Neural cell (in vitro differentiated cells): ENCODE results near the gene SP3. TPM values are rescaled to one million over a fixed set of nuclear protein-coding genes. Genes with fewer than 3 reads are reported as not detected.

ENCODE experiments used
- H2AFZ ChIP-seq: fragments of 200-600, 300-800 bp; sonication (generic), shearing (Covaris generic); 2 replicates; pipeline ENCODE4 v1.6.0; 2014; ENCODE audit warnings: low read depth, mild to moderate bottlenecking, antibody characterized with exemption, low read length, moderate library complexity
- H3F3A ChIP-seq: fragments of 200-600 bp; shearing (Covaris generic); 2 replicates; pipeline ENCODE4 v1.6.1; 2016; ENCODE audit warnings: mild to moderate bottlenecking, moderate library complexity, mixed read lengths, antibody characterized with exemption, low read length; ENCODE audit not compliant: insufficient read depth, poor library complexity, severe bottlenecking
- H3K27ac ChIP-seq: fragments of 200-600, 300-800 bp; sonication (generic), shearing (Covaris generic); 2 replicates; pipeline ENCODE4 v1.5.1; 2014; ENCODE audit warnings: mild to moderate bottlenecking, low read length, moderate library complexity
- H3K27me3 ChIP-seq: fragments of 300-800, 200-600 bp; sonication (generic), shearing (Covaris generic); 2 replicates; pipeline ENCODE4 v1.6.0; 2014; ENCODE audit warnings: mild to moderate bottlenecking, low read depth, low read length, moderate library complexity; ENCODE audit not compliant: insufficient read depth
- H3K36me3 ChIP-seq: fragments of 300-800, 200-600 bp; sonication (generic), shearing (Covaris generic); 2 replicates; pipeline ENCODE4 v1.5.1; 2014; ENCODE audit warnings: mild to moderate bottlenecking, antibody characterized with exemption, low read length, moderate library complexity; ENCODE audit not compliant: insufficient read depth
- H3K4me2 ChIP-seq: fragments of 300-800, 200-600 bp; sonication (generic), shearing (Covaris generic); 2 replicates; pipeline ENCODE4 v1.6.0; 2014; ENCODE audit warnings: mild to moderate bottlenecking, low read length
- H3K4me3 ChIP-seq: fragments of 300-800, 200-600 bp; sonication (generic), shearing (Covaris generic); 2 replicates; pipeline ENCODE4 v1.5.1; 2014; ENCODE audit warnings: mild to moderate bottlenecking, low read length, moderate library complexity
- H3K79me2 ChIP-seq: fragments of 200-600 bp; shearing (Covaris generic); replicated peaks from 2 replicates; pipeline ENCODE4 v1.6.0; 2014; ENCODE audit warnings: mild to moderate bottlenecking, low read length, moderate library complexity; ENCODE audit not compliant: insufficient read depth
- H3K9ac ChIP-seq: fragments of 300-800, 200-600 bp; sonication (generic), shearing (Covaris generic); 2 replicates; pipeline ENCODE4 v1.6.1; 2016; ENCODE audit warnings: mild to moderate bottlenecking, low read length, mixed read lengths
- H3K9me2 ChIP-seq: fragments of 200-600 bp; shearing (Covaris generic); 2 replicates; pipeline ENCODE4 v1.6.1; 2016; ENCODE audit warnings: mild to moderate bottlenecking, low read length, mixed read lengths; ENCODE audit not compliant: insufficient read depth
- H3K9me3 ChIP-seq: fragments of 200-600, 300-800 bp; sonication (generic), shearing (Covaris generic); 2 replicates; pipeline ENCODE4 v1.6.1; 2016; ENCODE audit warnings: mild to moderate bottlenecking, mixed run types, low read length, moderate library complexity, mixed read lengths
- H4K20me1 ChIP-seq: fragments of 200-600 bp; shearing (Covaris generic); 2 replicates; pipeline ENCODE4 v1.6.1; 2016; ENCODE audit warnings: mild to moderate bottlenecking, mixed run types; ENCODE audit not compliant: insufficient read depth
- EP300 ChIP-seq: fragments of 450-650 bp; conservative IDR thresholded peaks from 2 replicates; pipeline ENCODE4 v1.6.1; 2014; ENCODE audit warnings: antibody characterized with exemption, mild to moderate bottlenecking, moderate library complexity; ENCODE audit not compliant: poor library complexity, severe bottlenecking
- EZH2 ChIP-seq: fragments of 200-600, 300-800 bp; shearing (Covaris generic), sonication (generic); IDR thresholded peaks from 2 replicates; pipeline ENCODE4 v1.6.1; 2014; ENCODE audit warnings: antibody characterized with exemption, low read length, borderline replicate concordance, mild to moderate bottlenecking; ENCODE audit not compliant: insufficient read depth, poor library complexity, severe bottlenecking
- MXI1 ChIP-seq: fragments of 450-650 bp; conservative IDR thresholded peaks from 2 replicates; pipeline ENCODE4 v1.6.1; 2014; ENCODE audit warnings: antibody characterized with exemption, mild to moderate bottlenecking; ENCODE audit not compliant: poor library complexity, severe bottlenecking
- POLR2AphosphoS5 ChIP-seq: IDR thresholded peaks from 2 replicates; pipeline ENCODE4 v1.6.1; 2012
- RAD21 ChIP-seq: fragments of 450-650 bp; conservative IDR thresholded peaks from 2 replicates; pipeline ENCODE4 v1.6.1; 2014; ENCODE audit warnings: antibody characterized with exemption, mild to moderate bottlenecking, moderate library complexity
- SMC3 ChIP-seq: fragments of 450-650 bp; conservative IDR thresholded peaks from 2 replicates; pipeline ENCODE4 v1.6.1; 2014; ENCODE audit warnings: antibody characterized with exemption, mild to moderate bottlenecking, moderate library complexity; ENCODE audit not compliant: poor library complexity
- TAF1 ChIP-seq: IDR thresholded peaks from 2 replicates; pipeline ENCODE4 v1.6.1; 2012; ENCODE audit warnings: low read depth
- polyA plus RNA-seq: library from polyadenylated mRNA; depleted of rRNA; stranded (reverse); fragments of >200 nt; gene quantifications from 2 replicates; pipeline ENCODE4 v1.2.3, GENCODE V29; 2014
- TF ChIP-seq, protein P1 (sequence below): fragments of 450-650 bp; IDR thresholded peaks from 2 replicates; pipeline ENCODE4 v1.5.1; 2014; ENCODE audit warnings: antibody characterized with exemption, mild to moderate bottlenecking, moderate library complexity; ENCODE audit not compliant: poor library complexity, severe bottlenecking
- TF ChIP-seq, protein P2 (sequence below): IDR thresholded peaks from 2 replicates; pipeline ENCODE4 v1.6.1; 2012; ENCODE audit warnings: borderline replicate concordance

SP3 gene
- polyA plus RNA-seq, 1 donor from 2014 or later: 57.8 TPM

DNA sequence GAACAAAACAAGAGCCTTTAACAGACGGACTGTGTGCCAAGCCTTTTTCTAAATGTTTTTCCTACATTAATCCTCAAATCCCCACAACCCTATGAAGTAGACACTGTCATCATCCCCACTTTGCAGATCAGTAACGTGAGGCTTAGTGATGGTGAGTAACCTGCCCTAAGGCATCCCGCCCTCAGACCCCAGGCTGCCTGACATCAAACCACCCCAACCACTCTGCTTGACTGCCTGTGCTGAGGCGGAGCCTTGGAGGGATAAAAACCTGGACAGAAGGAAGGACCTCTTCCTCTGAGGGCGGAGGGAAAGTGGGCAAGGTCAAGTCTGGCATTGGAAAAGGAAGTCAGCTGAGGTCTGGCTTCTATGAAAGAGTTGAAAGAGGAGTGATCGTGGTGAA is 104.6 kb downstream of the SP3 start:
- TF ChIP-seq POLR2AphosphoS5 (no peak), RAD21 (no peak), EP300 (no peak), TAF1 (no peak), SMC3 (no peak), MXI1 (no peak), EZH2 (no peak)
- TF ChIP-seq, protein P1, sequence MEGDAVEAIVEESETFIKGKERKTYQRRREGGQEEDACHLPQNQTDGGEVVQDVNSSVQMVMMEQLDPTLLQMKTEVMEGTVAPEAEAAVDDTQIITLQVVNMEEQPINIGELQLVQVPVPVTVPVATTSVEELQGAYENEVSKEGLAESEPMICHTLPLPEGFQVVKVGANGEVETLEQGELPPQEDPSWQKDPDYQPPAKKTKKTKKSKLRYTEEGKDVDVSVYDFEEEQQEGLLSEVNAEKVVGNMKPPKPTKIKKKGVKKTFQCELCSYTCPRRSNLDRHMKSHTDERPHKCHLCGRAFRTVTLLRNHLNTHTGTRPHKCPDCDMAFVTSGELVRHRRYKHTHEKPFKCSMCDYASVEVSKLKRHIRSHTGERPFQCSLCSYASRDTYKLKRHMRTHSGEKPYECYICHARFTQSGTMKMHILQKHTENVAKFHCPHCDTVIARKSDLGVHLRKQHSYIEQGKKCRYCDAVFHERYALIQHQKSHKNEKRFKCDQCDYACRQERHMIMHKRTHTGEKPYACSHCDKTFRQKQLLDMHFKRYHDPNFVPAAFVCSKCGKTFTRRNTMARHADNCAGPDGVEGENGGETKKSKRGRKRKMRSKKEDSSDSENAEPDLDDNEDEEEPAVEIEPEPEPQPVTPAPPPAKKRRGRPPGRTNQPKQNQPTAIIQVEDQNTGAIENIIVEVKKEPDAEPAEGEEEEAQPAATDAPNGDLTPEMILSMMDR: no peak
- TF ChIP-seq, protein P2, sequence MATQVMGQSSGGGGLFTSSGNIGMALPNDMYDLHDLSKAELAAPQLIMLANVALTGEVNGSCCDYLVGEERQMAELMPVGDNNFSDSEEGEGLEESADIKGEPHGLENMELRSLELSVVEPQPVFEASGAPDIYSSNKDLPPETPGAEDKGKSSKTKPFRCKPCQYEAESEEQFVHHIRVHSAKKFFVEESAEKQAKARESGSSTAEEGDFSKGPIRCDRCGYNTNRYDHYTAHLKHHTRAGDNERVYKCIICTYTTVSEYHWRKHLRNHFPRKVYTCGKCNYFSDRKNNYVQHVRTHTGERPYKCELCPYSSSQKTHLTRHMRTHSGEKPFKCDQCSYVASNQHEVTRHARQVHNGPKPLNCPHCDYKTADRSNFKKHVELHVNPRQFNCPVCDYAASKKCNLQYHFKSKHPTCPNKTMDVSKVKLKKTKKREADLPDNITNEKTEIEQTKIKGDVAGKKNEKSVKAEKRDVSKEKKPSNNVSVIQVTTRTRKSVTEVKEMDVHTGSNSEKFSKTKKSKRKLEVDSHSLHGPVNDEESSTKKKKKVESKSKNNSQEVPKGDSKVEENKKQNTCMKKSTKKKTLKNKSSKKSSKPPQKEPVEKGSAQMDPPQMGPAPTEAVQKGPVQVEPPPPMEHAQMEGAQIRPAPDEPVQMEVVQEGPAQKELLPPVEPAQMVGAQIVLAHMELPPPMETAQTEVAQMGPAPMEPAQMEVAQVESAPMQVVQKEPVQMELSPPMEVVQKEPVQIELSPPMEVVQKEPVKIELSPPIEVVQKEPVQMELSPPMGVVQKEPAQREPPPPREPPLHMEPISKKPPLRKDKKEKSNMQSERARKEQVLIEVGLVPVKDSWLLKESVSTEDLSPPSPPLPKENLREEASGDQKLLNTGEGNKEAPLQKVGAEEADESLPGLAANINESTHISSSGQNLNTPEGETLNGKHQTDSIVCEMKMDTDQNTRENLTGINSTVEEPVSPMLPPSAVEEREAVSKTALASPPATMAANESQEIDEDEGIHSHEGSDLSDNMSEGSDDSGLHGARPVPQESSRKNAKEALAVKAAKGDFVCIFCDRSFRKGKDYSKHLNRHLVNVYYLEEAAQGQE: no peak
- H3K27ac ChIP-seq: no peak overlapping the region
- H2AFZ ChIP-seq: no peak overlapping the region
- H4K20me1 ChIP-seq: no peaks in the 10 kb centered on the region
- H3K9ac ChIP-seq: no peak overlapping the region
- H3K79me2 ChIP-seq: no peaks in the 10 kb centered on the region
- no peaks in the 10 kb centered on the region for H3K27me3 ChIP-seq
- no peaks in the 10 kb centered on the region for H3K9me3 ChIP-seq
- H3F3A ChIP-seq: no peaks in the 10 kb centered on the region
- no peak overlapping the region for H3K4me2 ChIP-seq
- H3K4me3 ChIP-seq: no peak overlapping the region
- no peaks in the 10 kb centered on the region for H3K9me2 ChIP-seq
- H3K36me3 ChIP-seq: no peaks in the 10 kb centered on the region

DNA sequence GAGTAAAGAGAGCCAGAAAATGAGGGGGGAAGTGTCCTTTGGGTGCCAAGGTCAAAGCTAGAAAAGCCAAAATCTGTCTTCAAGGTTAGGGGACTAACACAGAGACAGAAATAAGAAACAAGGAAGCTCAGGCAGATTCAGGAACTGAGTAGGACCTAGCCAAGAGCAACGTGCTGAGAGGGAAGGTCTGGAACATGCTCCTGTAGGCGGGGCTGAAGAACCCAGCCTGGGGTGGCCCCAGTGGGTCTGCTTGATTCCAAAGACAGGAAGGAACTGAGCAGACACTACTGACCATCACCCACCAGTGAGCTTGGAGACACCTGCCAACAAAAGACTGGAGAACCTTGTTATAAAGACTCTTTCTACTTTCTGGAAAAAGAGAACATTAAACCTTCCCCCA is 105.1 kb downstream of the SP3 start:
- Histone ChIP-seq H3K4me2 (no peak overlapping the region), H3K4me3 (no peak overlapping the region)

More for the DNA sequence above, 105.1 kb downstream of the SP3 start:
- Histone ChIP-seq H2AFZ (no peak overlapping the region), H3K27ac (no peak overlapping the region), H3K36me3 (no peaks in the 10 kb centered on the region), H3F3A (no peaks in the 10 kb centered on the region), H4K20me1 (no peaks in the 10 kb centered on the region), H3K9me2 (no peaks in the 10 kb centered on the region), H3K79me2 (no peaks in the 10 kb centered on the region), H3K9me3 (no peaks in the 10 kb centered on the region), H3K9ac (no peak overlapping the region), H3K27me3 (no peaks in the 10 kb centered on the region)
- TF ChIP-seq RAD21 (no peak), TAF1 (no peak), POLR2AphosphoS5 (no peak), MXI1 (no peak), SMC3 (no peak), EZH2 (no peak), EP300 (no peak)
- TF ChIP-seq, protein P2: no peak
- TF ChIP-seq, protein P1: no peak
